Stomach (tissue), 4 donors: Measurements from ENCODE around the gene ZNF598.

Experiments used
- EP300 ChIP-seq: sonication (generic); formaldehyde crosslinking; IDR thresholded peaks from one replicate; pipeline ENCODE4 v1.6.1; 2017; ENCODE audit warnings: antibody characterized with exemption
- POLR2A ChIP-seq, 4 donors: fragments of 450-650 bp; IDR thresholded peaks; one replicate each; pipeline ENCODE4 v1.6.1; 2016; ENCODE audit warnings: antibody characterized with exemption in 4 of 4, control low read depth in 2 of 4, mild to moderate bottlenecking in 1 of 4, moderate library complexity in 1 of 4
- POLR2AphosphoS5 ChIP-seq, 3 donors: sonication (generic); formaldehyde crosslinking; IDR thresholded peaks; one replicate each; pipeline ENCODE4 v1.6.1; 2016; ENCODE audit warnings: antibody characterized with exemption in 3 of 3
- TF ChIP-seq, protein P1 (sequence below), 7 experiments: fragments of 450-650 bp in 4 of 7; fragments of 200-600 bp in 3 of 7; sonication (generic) in 3 of 7; IDR thresholded peaks; one replicate each; pipeline ENCODE4 v1.5.1; 2016 to 2019; ENCODE audit warnings: antibody characterized with exemption in 7 of 7, control low read depth in 2 of 7, mild to moderate bottlenecking in 1 of 7

GRCh38 chr16:1959269-1960039, 50.2 kb downstream of the ZNF598 start, which contains the start of gene NDUFB10:
- TF ChIP-seq, protein P1, sequence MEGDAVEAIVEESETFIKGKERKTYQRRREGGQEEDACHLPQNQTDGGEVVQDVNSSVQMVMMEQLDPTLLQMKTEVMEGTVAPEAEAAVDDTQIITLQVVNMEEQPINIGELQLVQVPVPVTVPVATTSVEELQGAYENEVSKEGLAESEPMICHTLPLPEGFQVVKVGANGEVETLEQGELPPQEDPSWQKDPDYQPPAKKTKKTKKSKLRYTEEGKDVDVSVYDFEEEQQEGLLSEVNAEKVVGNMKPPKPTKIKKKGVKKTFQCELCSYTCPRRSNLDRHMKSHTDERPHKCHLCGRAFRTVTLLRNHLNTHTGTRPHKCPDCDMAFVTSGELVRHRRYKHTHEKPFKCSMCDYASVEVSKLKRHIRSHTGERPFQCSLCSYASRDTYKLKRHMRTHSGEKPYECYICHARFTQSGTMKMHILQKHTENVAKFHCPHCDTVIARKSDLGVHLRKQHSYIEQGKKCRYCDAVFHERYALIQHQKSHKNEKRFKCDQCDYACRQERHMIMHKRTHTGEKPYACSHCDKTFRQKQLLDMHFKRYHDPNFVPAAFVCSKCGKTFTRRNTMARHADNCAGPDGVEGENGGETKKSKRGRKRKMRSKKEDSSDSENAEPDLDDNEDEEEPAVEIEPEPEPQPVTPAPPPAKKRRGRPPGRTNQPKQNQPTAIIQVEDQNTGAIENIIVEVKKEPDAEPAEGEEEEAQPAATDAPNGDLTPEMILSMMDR (IDR thresholded peaks at IDR 0.05), result peak in 5 of 7 experiments; percentile 42 to 71 (median 55)
- TF ChIP-seq EP300 (no peak), POLR2AphosphoS5 (IDR thresholded peaks at IDR 0.05) (peak; percentile 82 to 98 (median 95)), POLR2A (IDR thresholded peaks at IDR 0.05) (peak in 1 of 4 donors; percentile 62)
